NCI-H82 (cell line): ENCODE results near the gene UST.
"Not testable (repeated sequence)": the region's sequence is repeated elsewhere in the genome, so short reads cannot be mapped to it uniquely, and the experiment has no call there.

ENCODE experiments used
- DNase-seq: peaks from one replicate; lab custom pipeline; 2025; lab: John Stamatoyannopoulos, UW

Gene UST

GRCh38 chr6:148951662-148952061, 204.8 kb downstream of the UST start:
- no peak for DNase-seq

DNA sequence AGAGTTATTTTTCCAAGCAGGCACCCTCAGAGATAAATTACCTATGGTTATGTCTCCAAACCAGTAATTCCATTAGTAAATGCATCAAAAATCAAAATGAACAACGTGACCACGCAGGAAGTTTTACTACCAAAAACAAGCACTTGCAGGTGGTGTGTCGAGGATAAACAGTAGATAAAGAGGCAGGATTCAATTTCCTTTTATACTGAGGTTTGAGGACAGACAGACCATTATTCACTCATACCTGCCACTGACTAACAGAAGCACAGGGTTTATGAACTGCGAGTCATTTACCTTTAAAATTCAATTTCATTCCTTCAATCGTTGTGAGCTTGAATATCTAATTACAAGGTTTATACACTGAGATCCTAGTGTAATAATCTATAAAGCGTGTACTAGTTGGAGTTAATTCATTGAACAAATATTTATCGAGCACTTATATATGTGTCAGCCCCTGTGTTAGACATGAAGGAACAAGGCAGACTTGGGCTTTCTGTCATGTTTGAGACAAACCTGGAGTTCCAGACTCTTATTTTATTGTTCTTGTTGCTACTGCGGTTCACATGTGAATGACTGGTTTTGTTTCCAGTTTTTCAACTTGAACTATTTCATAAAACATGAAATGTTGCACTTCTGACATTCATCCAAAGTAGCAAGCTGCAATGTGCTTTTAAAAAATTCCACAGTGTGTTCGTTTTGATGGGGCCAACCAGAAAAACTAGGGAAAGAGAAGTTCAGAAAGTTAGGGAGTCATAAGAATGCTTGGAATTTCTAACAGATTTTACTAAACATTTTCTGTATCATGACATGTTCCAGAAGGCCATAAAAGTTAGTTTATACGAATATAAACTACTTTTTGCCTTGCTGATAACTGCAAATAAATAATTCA, 205.6 kb downstream of the UST start:
- no peak for DNase-seq

GRCh38 chr6:148954461-148954860, 207.6 kb downstream of the UST start:
- no peak for DNase-seq

- DNase-seq: peak; percentile 8
These were observed 208.1 kb downstream of the UST start for GRCh38 chr6:148954934-148955333.

GRCh38 chr6:148955441-148955840, 208.6 kb downstream of the UST start:
- DNase-seq: no peak

DNA sequence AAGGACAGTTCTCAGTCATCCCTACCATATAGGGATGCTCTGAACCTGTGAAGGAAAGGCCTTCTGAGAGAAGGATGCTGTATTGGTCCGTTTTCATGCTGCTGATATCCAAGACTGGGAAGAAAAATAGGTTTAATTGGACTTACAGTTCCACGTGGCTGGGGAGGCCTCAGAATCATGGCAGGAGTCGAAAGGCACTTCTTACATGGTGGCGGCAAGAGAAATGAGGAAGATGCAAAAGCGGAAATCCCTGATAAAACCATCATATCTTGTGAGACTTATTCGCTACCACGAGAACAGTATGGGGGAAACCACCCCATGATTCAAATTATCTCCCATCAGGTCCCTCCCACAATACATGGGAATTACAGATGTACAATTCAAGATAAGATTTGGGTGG, 209.3 kb downstream of the UST start:
- not testable (repeated sequence) for DNase-seq

DNA sequence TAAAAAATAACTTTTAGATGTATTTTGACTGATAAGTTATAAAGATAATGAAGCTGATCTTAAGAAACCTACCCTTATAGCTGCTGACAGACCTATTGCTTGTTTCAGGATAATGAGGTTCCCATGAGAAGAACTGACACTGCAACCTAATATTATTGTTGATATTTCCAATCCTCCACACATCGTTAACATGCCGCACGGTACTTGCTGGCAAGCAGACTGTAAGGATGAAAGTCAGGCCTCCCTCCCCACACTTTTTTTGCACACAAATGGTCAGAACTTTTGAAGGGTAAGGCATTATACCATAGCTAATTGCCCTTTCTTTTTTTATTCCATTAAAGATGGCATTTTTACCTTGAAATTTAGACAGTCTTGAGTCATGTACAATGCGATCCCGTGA, 210.9 kb downstream of the UST start:
- no peak for DNase-seq

DNA sequence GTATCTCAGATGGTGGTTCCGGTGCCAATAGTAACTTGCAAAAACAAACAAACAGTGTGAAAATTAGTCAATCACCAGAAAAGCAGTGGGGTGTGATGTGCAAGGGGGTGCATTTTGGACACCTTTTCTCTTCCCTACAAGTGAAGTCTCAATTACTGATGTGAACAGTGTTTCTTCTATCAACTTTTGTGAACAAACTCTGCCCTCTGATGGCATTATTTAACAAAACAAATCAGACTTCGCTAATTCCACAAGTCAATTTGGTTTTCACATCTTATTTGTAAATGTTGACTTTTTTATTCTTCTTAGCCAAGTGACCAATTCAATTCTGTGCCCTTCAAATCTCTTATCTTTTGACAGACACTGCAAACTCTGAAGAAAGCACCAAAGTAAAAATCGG, 212.2 kb downstream of the UST start:
- DNase-seq: no peak

DNA sequence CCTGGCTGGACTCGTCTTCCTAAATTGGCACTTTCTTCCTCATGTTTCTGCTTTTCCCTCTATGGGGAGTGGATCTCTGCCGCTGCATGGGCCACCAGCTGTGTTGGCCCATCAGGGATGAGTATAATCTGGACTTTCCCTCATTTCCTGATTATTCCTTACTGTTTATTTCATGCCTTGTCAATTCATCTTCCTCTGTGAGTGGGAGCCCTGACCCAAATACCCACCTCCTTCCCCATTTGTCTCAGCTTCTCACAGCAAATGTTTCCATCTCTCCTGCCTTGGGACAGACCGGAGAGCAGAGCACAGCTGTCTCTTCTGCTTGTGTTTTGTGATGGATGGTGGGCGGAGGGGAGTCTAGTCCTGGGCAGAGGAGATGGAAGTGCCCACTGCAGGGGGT, 212.7 kb downstream of the UST start:
- DNase-seq: no peak

DNA sequence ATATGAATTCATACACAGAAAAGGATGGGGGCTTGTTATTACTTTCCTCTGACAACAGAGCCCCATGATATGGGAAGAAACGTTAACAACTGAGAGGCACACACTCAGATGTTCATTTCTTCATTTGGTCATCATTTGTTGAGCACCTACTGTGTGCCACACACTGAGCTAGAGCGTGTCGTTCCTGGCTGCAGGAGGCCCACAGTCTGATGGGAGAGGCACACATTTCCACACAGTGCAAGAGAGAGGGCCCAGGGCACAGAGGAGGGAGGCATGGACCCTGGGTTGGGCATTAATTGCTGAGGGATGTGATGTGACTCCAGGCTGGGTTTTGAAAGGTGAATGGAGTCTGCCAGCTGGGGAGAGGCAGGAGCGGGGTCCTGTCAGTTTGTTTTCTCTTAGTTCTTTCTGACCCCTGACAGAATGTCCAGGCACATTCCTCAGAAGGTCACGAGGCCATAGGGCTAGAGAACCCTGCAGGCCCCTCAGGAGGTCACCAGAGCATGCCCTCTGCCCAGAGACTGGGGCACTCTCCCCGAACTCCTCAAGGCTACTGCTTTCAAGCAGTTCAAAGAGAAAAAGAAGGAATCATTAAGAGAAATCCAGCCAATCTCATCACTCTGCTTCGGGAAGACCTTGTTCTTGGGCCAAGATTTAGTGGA, 216.2 kb downstream of the UST start:
- no peak for DNase-seq

DNA sequence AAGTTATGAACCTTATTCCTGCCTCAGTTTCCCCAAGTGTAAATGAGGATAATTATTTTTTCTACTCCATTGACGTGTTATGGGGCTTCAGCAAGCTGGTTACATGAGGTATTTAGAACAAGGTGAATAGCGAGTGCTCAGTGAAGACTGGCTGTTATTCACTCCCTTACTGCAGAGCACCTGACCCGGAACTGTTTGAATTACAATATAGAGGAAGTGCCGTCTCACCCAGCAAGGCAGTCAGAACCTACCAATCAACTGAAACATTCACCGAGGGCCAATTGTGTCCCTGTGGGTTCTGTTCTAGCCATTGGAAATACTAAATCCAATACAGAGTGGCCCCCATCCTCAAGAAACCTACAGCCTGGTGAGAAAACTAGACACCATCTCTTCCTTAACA, 216.9 kb downstream of the UST start:
- no peak for DNase-seq

DNA sequence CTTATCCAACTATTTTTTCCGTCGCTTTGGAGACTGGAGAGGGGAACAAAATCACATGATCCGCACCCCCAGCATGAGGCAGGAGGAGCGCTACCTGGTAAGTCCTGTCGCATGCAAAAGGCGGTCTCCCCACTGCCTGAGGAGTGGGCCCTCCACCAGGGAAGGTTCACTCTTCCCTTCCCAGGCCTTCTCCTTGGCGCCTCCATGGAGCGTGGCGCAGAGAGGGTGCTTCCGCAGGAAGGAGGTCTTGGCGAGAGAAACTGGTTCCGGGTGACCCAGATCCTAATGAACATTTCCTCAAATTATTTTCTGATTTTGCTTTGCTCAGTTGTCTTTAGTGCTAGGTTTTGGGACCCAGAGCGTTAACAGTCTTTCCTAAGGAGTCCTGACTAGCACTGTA, 217.6 kb downstream of the UST start:
- no peak for DNase-seq

- no peak for DNase-seq
These were observed 218.5 kb downstream of the UST start for GRCh38 chr6:148965287-148965686.

- DNase-seq: no peak
These were observed 220.2 kb downstream of the UST start for GRCh38 chr6:148967011-148967520.

DNA sequence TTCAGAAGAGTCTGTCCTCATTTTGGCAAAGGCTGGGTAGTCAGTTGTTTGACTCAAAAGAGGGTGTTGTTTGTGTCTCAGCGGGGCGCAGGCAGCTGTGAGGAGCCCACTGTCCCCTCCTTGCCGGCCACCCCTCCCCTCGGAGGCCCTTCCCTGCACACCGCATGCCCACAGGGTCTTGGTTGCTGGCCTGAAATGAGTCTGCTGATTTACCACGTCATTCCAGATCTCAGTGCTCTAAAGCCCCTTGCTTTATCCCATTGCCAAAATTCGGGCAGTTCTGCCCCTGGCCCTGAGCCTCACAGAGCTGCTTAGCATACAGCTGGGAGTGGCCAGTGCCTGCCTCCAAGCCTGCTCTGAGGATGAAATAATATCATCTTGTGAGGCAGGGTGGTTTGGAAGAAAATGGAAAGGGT, 220.7 kb downstream of the UST start:
- no peak for DNase-seq

- DNase-seq: no peak
These were observed 222.2 kb downstream of the UST start for GRCh38 chr6:148968771-148969602.

- DNase-seq: no peak
These were observed 222.8 kb downstream of the UST start for GRCh38 chr6:148969603-148970061.

DNA sequence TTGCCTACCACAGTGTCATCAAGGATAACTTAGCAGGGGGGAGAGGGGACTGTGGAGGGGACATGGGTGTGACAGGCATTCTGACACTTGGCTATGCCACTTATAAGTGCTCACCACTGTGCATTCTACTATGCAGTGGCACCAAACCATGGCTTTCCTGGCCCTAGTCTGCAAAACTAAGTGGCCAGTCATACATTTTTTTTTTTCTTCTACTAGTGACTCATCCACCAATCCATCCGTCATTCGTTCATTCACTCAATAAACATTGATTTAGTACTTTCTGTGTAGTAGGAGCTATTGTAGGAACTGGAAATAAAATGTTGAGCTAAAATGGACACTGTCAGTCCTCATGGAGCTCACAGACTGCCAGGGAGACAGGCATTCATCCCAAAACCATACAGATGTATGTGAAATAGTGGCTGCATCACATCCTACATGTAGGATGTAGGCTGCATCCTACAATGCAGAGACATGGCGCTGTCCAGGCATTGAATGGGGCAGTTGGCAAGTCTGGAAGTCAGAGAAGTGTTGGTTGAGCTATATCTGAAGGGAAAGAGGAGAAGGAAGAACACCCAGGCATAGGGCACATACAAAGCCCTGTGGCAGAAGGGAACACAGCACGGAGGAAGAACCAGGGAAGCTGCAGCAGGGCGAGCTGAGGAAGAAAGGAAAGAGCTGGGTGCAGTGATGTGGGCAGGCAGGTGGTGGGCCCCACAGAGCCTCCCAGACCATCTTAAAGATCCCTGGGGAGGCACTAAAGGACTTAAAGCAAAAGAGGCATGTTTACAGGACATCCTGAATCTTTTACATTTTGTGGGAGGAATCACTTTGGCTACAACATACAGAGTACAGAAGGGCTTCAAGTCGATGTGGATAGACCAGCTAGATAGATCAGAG, 224.4 kb downstream of the UST start:
- no peak for DNase-seq

- DNase-seq: peak; percentile 53
These were observed 225.7 kb downstream of the UST start for GRCh38 chr6:148972481-148972880.

GRCh38 chr6:148973538-148974208, 226.8 kb downstream of the UST start:
- DNase-seq: peak; percentile 32

- DNase-seq: no peak
These were observed 227.5 kb downstream of the UST start for GRCh38 chr6:148974351-148974750.
